D721Med (cell line): Measurements from ENCODE around the gene CCDC83.

ENCODE experiments used
- DNase-seq: peaks from one replicate; pipeline ENCODE4 v3.0.0; 2011; ENCODE audit warnings: low spot score; ENCODE audit not compliant: insufficient read length
- FAIRE-seq: peaks from 2 replicates; lab custom pipeline; 2011; peaks lifted over from hg19 to GRCh38; lab: Jason Lieb, UNC
- TF ChIP-seq, protein P1 (sequence below): IDR thresholded peaks from 2 replicates; pipeline ENCODE4 v1.5.1; 2012; ENCODE audit warnings: mild to moderate bottlenecking, control low read depth; ENCODE audit not compliant: insufficient read depth; ENCODE audit errors: missing control alignments

CCDC83 gene

DNA sequence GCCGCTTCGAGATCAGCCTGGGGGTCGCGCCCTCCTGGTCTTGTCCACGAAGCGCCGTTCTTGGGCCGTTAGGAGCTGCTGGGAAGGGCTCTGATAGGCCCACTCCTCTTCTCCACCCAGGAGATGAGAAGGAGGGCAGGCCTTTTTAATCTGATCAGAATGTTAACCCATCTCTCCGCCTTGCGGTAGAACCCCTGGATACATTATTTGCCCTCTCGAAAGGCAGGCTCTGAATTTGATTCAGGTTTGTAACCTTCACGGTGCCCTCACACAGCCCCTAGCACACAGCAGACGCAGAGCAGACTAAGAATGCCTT is at the start of gene CCDC83:
TSS of gene CCDC83 (plus strand) at position 43 of the 316 bp plus-strand sequence. CDS start 9,741 bp downstream, outside the sequence.
- FAIRE-seq, result no peak
- no peak for DNase-seq
- TF ChIP-seq, protein P1, sequence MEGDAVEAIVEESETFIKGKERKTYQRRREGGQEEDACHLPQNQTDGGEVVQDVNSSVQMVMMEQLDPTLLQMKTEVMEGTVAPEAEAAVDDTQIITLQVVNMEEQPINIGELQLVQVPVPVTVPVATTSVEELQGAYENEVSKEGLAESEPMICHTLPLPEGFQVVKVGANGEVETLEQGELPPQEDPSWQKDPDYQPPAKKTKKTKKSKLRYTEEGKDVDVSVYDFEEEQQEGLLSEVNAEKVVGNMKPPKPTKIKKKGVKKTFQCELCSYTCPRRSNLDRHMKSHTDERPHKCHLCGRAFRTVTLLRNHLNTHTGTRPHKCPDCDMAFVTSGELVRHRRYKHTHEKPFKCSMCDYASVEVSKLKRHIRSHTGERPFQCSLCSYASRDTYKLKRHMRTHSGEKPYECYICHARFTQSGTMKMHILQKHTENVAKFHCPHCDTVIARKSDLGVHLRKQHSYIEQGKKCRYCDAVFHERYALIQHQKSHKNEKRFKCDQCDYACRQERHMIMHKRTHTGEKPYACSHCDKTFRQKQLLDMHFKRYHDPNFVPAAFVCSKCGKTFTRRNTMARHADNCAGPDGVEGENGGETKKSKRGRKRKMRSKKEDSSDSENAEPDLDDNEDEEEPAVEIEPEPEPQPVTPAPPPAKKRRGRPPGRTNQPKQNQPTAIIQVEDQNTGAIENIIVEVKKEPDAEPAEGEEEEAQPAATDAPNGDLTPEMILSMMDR, result no peak

GRCh38 chr11:85805387-85805786 is 49.8 kb upstream of the CCDC83 start:
- DNase-seq (no peak), FAIRE-seq (no peak)
- TF ChIP-seq, protein P1, result no peak

- TF ChIP-seq, protein P1, result no peak
- FAIRE-seq, result no peak
Observed at GRCh38 chr11:85806016-85806415, 49.2 kb upstream of the CCDC83 start.

DNA sequence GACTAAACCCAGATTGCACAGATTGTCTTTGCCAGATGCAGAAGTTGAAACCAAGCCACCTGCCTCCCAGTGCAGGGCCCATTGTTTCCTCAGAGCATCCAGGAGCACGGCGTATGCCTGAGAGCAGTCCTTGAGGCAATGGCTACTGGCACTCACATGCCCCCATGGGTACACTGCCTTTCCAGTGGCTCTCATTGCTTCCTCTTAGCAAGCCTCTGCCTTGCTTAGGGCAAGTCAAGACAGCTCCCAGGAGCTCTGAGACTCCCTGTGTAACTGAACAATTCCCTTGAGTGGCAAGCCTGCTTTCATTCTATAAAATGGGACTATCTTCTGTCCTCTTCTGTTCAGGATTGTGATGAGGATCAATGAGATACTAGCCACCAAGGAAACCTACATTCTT is 48.3 kb upstream of the CCDC83 start:
- FAIRE-seq, result no peak
- TF ChIP-seq, protein P1, result no peak
- DNase-seq, result no peak

More at GRCh38 chr11:85806016-85806415, 49.2 kb upstream of the CCDC83 start:
- DNase-seq, result no peak

DNA sequence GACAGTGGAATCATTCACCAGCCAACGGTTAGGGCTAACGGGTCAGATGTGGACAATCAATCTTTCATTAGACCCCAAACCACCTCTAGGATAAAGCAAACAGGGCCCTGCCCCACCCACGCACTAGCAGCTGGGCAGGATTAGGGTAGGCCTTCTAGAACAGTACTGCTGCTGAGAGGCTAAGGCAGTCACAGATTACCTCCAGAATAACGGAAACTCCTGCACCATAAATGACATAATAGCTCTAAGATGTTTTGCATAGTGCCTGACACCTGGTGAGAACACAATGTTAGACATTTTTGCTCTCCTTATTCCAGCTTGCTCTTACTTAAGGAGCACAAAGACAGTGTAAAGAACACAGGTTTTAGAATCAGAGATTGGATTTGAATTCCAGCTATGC is 46.0 kb upstream of the CCDC83 start:
- TF ChIP-seq, protein P1, result no peak
- FAIRE-seq (no peak), DNase-seq (no peak)

DNA sequence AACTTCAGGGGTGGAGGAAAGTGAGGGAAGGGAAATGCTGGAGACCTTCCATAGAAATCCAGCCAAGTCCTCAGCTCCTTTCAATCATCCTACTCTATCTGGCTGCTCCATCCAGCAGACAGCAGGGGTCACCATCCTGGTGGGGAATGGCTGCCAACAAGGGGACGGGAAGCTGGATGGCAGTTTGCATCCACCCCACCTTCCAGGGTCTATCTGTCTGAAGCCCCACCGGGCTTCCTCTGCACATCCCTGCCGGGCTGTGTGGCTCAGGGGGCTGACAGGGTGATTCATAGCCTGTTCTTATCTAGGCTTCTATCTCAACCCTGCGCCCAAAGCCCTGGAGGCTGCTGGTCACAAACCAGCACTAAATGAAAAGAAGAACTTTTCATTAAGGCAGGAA is 45.3 kb upstream of the CCDC83 start:
- TF ChIP-seq, protein P1, result no peak
- DNase-seq, result no peak
- no peak for FAIRE-seq

GRCh38 chr11:85810521-85810870 is 44.7 kb upstream of the CCDC83 start:
- TF ChIP-seq, protein P1, result no peak
- no peak for DNase-seq
- no peak for FAIRE-seq
